AG09309 (cell line): ENCODE data around the gene ARFGAP2.

Source experiments
- DNase-seq: peaks from one replicate; pipeline ENCODE4 v3.0.0-alpha.2; 2010; ENCODE audit warnings: low read depth
- H3K4me3 ChIP-seq: 2 replicates; pipeline ENCODE4 v1.5.1; 2011; ENCODE audit warnings: mild to moderate bottlenecking, low read depth, low read length, moderate library complexity; ENCODE audit not compliant: control insufficient read depth
- TF ChIP-seq, protein P1 (sequence below): IDR thresholded peaks from 2 replicates; pipeline ENCODE4 v1.5.1; 2011; ENCODE audit warnings: mild to moderate bottlenecking, low read depth, low read length, inconsistent platforms; ENCODE audit not compliant: insufficient read depth, control insufficient read depth; ENCODE audit errors: missing control alignments

Gene ARFGAP2

GRCh38 chr11:47162426-47162825 is 14.3 kb downstream of the ARFGAP2 start:
- no peak overlapping the region for H3K4me3 ChIP-seq
- DNase-seq = no peak
- TF ChIP-seq, protein P1, sequence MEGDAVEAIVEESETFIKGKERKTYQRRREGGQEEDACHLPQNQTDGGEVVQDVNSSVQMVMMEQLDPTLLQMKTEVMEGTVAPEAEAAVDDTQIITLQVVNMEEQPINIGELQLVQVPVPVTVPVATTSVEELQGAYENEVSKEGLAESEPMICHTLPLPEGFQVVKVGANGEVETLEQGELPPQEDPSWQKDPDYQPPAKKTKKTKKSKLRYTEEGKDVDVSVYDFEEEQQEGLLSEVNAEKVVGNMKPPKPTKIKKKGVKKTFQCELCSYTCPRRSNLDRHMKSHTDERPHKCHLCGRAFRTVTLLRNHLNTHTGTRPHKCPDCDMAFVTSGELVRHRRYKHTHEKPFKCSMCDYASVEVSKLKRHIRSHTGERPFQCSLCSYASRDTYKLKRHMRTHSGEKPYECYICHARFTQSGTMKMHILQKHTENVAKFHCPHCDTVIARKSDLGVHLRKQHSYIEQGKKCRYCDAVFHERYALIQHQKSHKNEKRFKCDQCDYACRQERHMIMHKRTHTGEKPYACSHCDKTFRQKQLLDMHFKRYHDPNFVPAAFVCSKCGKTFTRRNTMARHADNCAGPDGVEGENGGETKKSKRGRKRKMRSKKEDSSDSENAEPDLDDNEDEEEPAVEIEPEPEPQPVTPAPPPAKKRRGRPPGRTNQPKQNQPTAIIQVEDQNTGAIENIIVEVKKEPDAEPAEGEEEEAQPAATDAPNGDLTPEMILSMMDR = no peak

- no peak for DNase-seq
- TF ChIP-seq, protein P1 = no peak
- H3K4me3 ChIP-seq = no peak overlapping the region
Observed at GRCh38 chr11:47161890-47162289, 14.8 kb downstream of the ARFGAP2 start.

- no peak for DNase-seq
- TF ChIP-seq, protein P1 = peak; percentile 89
Observed at GRCh38 chr11:47161134-47161854, 15.4 kb downstream of the ARFGAP2 start.

DNA sequence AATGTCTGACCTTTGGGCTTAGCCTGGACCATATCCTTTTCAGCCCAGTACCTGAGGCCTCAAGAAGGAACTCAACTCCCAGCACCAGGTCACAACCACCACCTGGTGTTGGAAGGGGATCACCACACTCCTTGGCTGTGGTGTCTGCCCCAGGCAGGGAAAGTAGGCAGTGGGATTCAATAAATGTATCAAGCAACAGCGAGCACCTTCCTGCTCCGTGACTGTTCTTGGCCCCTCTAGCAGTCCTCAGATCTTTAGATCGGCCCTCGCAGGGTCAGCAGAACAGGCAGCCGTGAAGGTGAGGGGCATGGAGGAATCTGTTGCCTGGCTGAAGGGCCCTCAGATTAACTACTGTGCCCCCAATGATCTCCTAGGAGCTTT is 15.9 kb downstream of the ARFGAP2 start:
- H3K4me3 ChIP-seq = no peak overlapping the region
- DNase-seq = no peak
- TF ChIP-seq, protein P1 = no peak

More at GRCh38 chr11:47161134-47161854, 15.4 kb downstream of the ARFGAP2 start:
- H3K4me3 ChIP-seq = no peak overlapping the region

GRCh38 chr11:47158242-47158641 is 18.4 kb downstream of the ARFGAP2 start:
- TF ChIP-seq, protein P1 = no peak
- DNase-seq = no peak
- H3K4me3 ChIP-seq = no peak overlapping the region

GRCh38 chr11:47157805-47158204 is 18.9 kb downstream of the ARFGAP2 start:
- TF ChIP-seq, protein P1 = no peak
- H3K4me3 ChIP-seq = no peak overlapping the region
- no peak for DNase-seq
